PC-9 (cell line): Measurements from ENCODE around the gene SYPL2.

Experiments used
- CTCF ChIP-seq: fragments of 200-600 bp; sonication (generic); conservative IDR thresholded peaks from 2 replicates; pipeline ENCODE4 v1.6.1; 2017; ENCODE audit warnings: mixed run types, antibody characterized with exemption, mild to moderate bottlenecking, moderate library complexity
- EZH2 ChIP-seq: fragments of 200-600 bp; sonication (generic); IDR thresholded peaks from 2 replicates; pipeline ENCODE4 v1.8.0; 2017; ENCODE audit warnings: antibody characterized with exemption, low read depth

DNA sequence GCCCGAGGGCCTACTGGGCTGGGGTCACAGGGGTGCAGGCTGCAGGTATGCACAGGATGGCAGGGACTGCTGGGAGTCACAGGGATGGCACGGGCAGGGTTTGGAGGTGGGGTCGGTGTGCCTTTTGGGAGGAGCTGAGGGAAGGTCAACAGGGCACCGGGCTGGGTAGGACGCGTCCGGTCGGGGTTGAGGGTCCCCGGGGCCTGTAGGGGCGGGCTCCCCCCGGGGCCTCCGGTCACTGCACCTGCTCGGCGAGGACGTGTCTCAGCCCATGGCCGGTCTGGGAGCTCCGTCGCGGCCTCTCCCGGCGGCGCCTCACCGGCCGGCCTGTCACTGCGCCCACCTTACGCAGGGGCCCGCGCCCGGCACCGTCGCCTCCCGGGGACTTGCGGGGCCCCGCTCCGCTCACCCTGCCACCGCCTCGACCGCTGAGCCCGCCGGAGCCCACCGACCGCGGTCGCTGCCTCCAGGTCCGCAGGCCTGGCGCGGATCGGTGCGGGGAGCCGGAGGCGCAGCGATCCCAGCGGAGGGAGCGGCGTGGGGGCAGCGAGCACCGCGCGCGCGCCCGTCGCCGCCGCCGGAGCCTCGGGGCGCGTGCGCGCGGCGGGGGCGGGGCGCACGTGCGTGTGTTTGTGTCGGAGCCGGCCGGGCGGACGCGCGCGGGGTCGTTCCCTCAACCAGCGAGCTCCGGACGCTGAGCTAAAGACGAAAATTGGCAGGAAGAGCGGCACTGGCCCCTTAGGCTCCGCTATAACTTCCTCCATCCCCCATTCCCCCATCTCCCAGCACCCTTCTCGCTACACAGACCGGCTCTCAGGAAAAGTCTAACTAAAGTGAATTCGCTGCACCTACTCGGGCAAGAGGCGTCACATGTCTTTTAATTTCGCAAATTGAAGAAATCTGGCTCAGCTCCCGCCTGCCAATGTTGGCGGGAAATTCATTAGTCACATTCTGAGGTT, 43.1 kb downstream of the SYPL2 start, which contains the start of gene AMIGO1:
- no peak for TF ChIP-seq CTCF
- no peak for TF ChIP-seq EZH2
